SU-DHL-6 (cell line): ENCODE results near the gene PUS7L.

Source experiments
- H2AFZ ChIP-seq: fragments of 200-600 bp; sonication (generic); 2 replicates; pipeline ENCODE4 v1.6.1; 2014; ENCODE audit warnings: low read depth, mild to moderate bottlenecking, moderate library complexity, mixed read lengths, antibody characterized with exemption, low read length; ENCODE audit not compliant: severe bottlenecking
- H3F3A ChIP-seq: fragments of 200-600 bp; shearing (Covaris generic); 2 replicates; pipeline ENCODE4 v1.6.0; 2016; ENCODE audit warnings: antibody characterized with exemption, mild to moderate bottlenecking; ENCODE audit not compliant: insufficient read depth
- H3K27ac ChIP-seq: fragments of 200-600 bp; sonication (generic); 2 replicates; pipeline ENCODE4 v1.5.1; 2016; ENCODE audit warnings: low read depth, mild to moderate bottlenecking, low read length, moderate library complexity, mixed read lengths
- H3K27me3 ChIP-seq: fragments of 200-600 bp; sonication (generic), shearing (Covaris generic); 2 replicates; pipeline ENCODE4 v1.6.0; 2014; ENCODE audit warnings: mild to moderate bottlenecking, low read length
- H3K36me3 ChIP-seq: fragments of 200-600 bp; sonication (generic); 2 replicates; pipeline ENCODE4 v1.6.1; 2014; ENCODE audit warnings: mild to moderate bottlenecking, low read length, mixed read lengths
- H3K4me2 ChIP-seq: fragments of 300-600, 200-600 bp; shearing (Covaris generic), sonication (generic); 2 replicates; pipeline ENCODE4 v1.6.0; 2014; ENCODE audit warnings: low read length, low read depth, mild to moderate bottlenecking; ENCODE audit not compliant: poor library complexity, severe bottlenecking
- H3K4me3 ChIP-seq: fragments of 200-600 bp; sonication (generic); 2 replicates; pipeline ENCODE4 v1.5.1; 2014; ENCODE audit warnings: antibody characterized with exemption, low read length, mild to moderate bottlenecking, mixed read lengths; ENCODE audit not compliant: insufficient read depth, poor library complexity, severe bottlenecking
- H3K79me2 ChIP-seq: fragments of 200-600 bp; sonication (generic); 2 replicates; pipeline ENCODE4 v1.6.1; 2014; ENCODE audit warnings: mild to moderate bottlenecking, low read length, moderate library complexity; ENCODE audit not compliant: insufficient read depth
- H3K9ac ChIP-seq: fragments of 200-600 bp; sonication (generic); 2 replicates; pipeline ENCODE4 v1.7.0; 2014; ENCODE audit warnings: mild to moderate bottlenecking, low read length
- H3K9me2 ChIP-seq: fragments of 200-600 bp; sonication (generic); replicated peaks from 2 replicates; pipeline ENCODE4 v1.6.1; 2014; ENCODE audit warnings: low read length; ENCODE audit not compliant: insufficient read depth
- H3K9me3 ChIP-seq: fragments of 200-600 bp; sonication (generic); 2 replicates; pipeline ENCODE4 v1.6.1; 2014; ENCODE audit warnings: low read length, mixed read lengths; ENCODE audit not compliant: insufficient read depth
- H4K20me1 ChIP-seq: fragments of 200-600 bp; sonication (generic); 2 replicates; pipeline ENCODE4 v1.6.1; 2014; ENCODE audit warnings: low read depth, mild to moderate bottlenecking, antibody characterized with exemption, low read length, moderate library complexity, mixed read lengths
- EZH2phosphoT487 ChIP-seq: fragments of 200-600 bp; sonication (generic), shearing (Covaris generic); conservative IDR thresholded peaks from 2 replicates; pipeline ENCODE4 v1.6.1; 2018; ENCODE audit warnings: mild to moderate bottlenecking, antibody characterized with exemption, low read length, moderate library complexity, mixed read lengths
- TF ChIP-seq, protein P1 (sequence below): fragments of 200-600 bp; sonication (generic); IDR thresholded peaks from one replicate; pipeline ENCODE4 v1.5.1; 2017; ENCODE audit warnings: antibody characterized with exemption, mild to moderate bottlenecking, low read length, moderate library complexity; ENCODE audit not compliant: insufficient read depth, poor library complexity, severe bottlenecking

PUS7L gene

DNA sequence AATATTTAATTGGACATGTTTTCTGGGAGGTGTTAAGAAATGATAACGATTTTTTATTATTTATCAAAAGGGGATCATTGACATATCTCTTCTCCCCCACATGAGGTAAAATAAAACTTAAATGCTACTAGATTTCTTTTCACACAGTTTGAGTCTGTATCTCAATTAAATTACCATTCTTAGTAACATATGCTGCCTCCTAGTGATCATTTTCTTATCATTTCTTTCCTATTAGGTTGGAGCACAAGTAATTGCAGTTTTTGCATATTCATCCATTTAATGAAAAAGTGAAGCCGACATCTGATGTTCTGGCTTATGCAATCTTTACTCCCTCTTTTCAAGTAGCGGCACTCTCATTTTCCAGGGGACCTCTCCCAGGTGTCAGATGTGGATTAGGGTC, 24.9 kb downstream of the PUS7L start:
- Histone ChIP-seq H3K4me3 (no peak overlapping the region), H3K79me2 (no peaks in the 10 kb centered on the region), H3K9ac (no peak overlapping the region), H3K9me3 (no peaks in the 10 kb centered on the region), H3K4me2 (no peak overlapping the region), H3K9me2 (no peaks in the 10 kb centered on the region), H3K27ac (no peak overlapping the region), H3K27me3 (no peaks in the 10 kb centered on the region), H2AFZ (no peak overlapping the region), H3F3A (0 out of 2 replicates have a peak, but pooled peaks cover 4% of the 10 kb centered on the region), H4K20me1 (no peaks in the 10 kb centered on the region; the same call in 1 of the 2 replicates), H3K36me3 (peaks cover 39% of the 10 kb centered on the region)
- TF ChIP-seq, protein P1, sequence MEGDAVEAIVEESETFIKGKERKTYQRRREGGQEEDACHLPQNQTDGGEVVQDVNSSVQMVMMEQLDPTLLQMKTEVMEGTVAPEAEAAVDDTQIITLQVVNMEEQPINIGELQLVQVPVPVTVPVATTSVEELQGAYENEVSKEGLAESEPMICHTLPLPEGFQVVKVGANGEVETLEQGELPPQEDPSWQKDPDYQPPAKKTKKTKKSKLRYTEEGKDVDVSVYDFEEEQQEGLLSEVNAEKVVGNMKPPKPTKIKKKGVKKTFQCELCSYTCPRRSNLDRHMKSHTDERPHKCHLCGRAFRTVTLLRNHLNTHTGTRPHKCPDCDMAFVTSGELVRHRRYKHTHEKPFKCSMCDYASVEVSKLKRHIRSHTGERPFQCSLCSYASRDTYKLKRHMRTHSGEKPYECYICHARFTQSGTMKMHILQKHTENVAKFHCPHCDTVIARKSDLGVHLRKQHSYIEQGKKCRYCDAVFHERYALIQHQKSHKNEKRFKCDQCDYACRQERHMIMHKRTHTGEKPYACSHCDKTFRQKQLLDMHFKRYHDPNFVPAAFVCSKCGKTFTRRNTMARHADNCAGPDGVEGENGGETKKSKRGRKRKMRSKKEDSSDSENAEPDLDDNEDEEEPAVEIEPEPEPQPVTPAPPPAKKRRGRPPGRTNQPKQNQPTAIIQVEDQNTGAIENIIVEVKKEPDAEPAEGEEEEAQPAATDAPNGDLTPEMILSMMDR = no peak
- TF ChIP-seq EZH2phosphoT487 = no peak

DNA sequence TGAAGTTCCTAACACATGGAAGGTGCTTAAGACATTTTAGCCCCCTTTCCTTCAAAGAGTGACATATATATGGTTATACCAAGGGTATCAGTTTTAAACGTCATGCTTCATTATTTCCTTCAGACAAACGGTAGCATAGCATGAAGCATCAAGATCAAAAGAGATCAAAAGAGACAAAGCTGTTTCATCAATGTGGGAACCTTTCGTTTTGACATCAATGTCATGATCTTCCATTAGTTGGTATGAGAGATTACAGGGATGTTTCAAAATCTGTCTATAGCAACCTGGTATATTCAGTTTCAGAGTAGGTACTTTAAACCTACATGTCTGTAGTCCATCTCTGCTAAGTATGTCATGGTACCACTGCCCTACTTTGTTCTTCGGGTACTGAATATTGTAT, 28.3 kb downstream of the PUS7L start:
- Histone ChIP-seq H3K9ac (no peak overlapping the region), H3K4me3 (no peak overlapping the region), H3K27me3 (no peaks in the 10 kb centered on the region), H3F3A (no peaks in the 10 kb centered on the region), H3K9me2 (no peaks in the 10 kb centered on the region), H3K79me2 (no peaks in the 10 kb centered on the region), H3K4me2 (no peak overlapping the region), H4K20me1 (no peaks in the 10 kb centered on the region; the same call in 1 of the 2 replicates), H3K9me3 (no peaks in the 10 kb centered on the region), H3K27ac (no peak overlapping the region), H2AFZ (no peak overlapping the region), H3K36me3 (peaks cover 20% of the 10 kb centered on the region; the same call in 1 of the 2 replicates)
- TF ChIP-seq, protein P1 = no peak
- TF ChIP-seq EZH2phosphoT487 = no peak

- Histone ChIP-seq H3K79me2 (no peaks in the 10 kb centered on the region), H3F3A (no peaks in the 10 kb centered on the region), H3K36me3 (peaks cover 16% of the 10 kb centered on the region; the same call in 1 of the 2 replicates), H3K9ac (no peak overlapping the region), H2AFZ (no peak overlapping the region), H3K4me3 (no peak overlapping the region), H4K20me1 (no peaks in the 10 kb centered on the region; the same call in 1 of the 2 replicates), H3K27ac (no peak overlapping the region), H3K4me2 (no peak overlapping the region), H3K27me3 (no peaks in the 10 kb centered on the region), H3K9me3 (no peaks in the 10 kb centered on the region), H3K9me2 (no peaks in the 10 kb centered on the region)
- TF ChIP-seq, protein P1 = no peak
- no peak for TF ChIP-seq EZH2phosphoT487
Measured at GRCh38 chr12:43728698-43729097, 29.9 kb downstream of the PUS7L start.
